GM19452 (cell line): ENCODE data around the gene ARHGAP26.
A peak's percentile ranks its signal among the peaks of the same experiment; 100 is the strongest.

Source experiments
- ATAC-seq: cut with Tn5 transposase; IDR thresholded peaks from one replicate; pipeline ENCODE4 v1.9.1; 2021; ENCODE audit not compliant: unreplicated experiment

The ARHGAP26 gene

GRCh38 chr5:143151056-143151700, 381.0 kb downstream of the ARHGAP26 start:
- ATAC-seq = no peak

- ATAC-seq = no peak
Measured at GRCh38 chr5:143152445-143152844, 382.3 kb downstream of the ARHGAP26 start.

- no peak for ATAC-seq
Measured at GRCh38 chr5:143153332-143154119, 383.3 kb downstream of the ARHGAP26 start.

- no peak for ATAC-seq
Measured at GRCh38 chr5:143154510-143155370, 384.6 kb downstream of the ARHGAP26 start.

- ATAC-seq = no peak
Measured at GRCh38 chr5:143155455-143155854, 385.3 kb downstream of the ARHGAP26 start.

GRCh38 chr5:143156086-143156485, 385.9 kb downstream of the ARHGAP26 start:
- ATAC-seq = no peak

GRCh38 chr5:143156572-143156971, 386.4 kb downstream of the ARHGAP26 start:
- ATAC-seq = no peak

- ATAC-seq = no peak
Measured at GRCh38 chr5:143159031-143159430, 388.9 kb downstream of the ARHGAP26 start.

GRCh38 chr5:143161885-143162540, 391.8 kb downstream of the ARHGAP26 start:
- no peak for ATAC-seq

GRCh38 chr5:143162810-143163209, 392.6 kb downstream of the ARHGAP26 start:
- no peak for ATAC-seq

- no peak for ATAC-seq
Measured at GRCh38 chr5:143164557-143164956, 394.4 kb downstream of the ARHGAP26 start.

GRCh38 chr5:143165049-143165880, 395.1 kb downstream of the ARHGAP26 start:
- ATAC-seq = no peak

GRCh38 chr5:143166090-143166489, 395.9 kb downstream of the ARHGAP26 start:
- peak; percentile 19 for ATAC-seq

GRCh38 chr5:143166661-143167420, 396.7 kb downstream of the ARHGAP26 start:
- peak; percentile 68 for ATAC-seq

GRCh38 chr5:143168171-143168741, 398.1 kb downstream of the ARHGAP26 start:
- ATAC-seq = no peak

- no peak for ATAC-seq
Measured at GRCh38 chr5:143168921-143169810, 399.0 kb downstream of the ARHGAP26 start.

- no peak for ATAC-seq
Measured at GRCh38 chr5:143170104-143170503, 399.9 kb downstream of the ARHGAP26 start.

- no peak for ATAC-seq
Measured at GRCh38 chr5:143170977-143171376, 400.8 kb downstream of the ARHGAP26 start.
